ENCODE measurements around the gene LRRC28. TPM values are rescaled to one million over a fixed set of nuclear protein-coding genes. Genes with fewer than 3 reads are reported as not detected.

LRRC28 gene
- total RNA-seq, 1 donor from 2014 or later = 28.8 TPM

DNA sequence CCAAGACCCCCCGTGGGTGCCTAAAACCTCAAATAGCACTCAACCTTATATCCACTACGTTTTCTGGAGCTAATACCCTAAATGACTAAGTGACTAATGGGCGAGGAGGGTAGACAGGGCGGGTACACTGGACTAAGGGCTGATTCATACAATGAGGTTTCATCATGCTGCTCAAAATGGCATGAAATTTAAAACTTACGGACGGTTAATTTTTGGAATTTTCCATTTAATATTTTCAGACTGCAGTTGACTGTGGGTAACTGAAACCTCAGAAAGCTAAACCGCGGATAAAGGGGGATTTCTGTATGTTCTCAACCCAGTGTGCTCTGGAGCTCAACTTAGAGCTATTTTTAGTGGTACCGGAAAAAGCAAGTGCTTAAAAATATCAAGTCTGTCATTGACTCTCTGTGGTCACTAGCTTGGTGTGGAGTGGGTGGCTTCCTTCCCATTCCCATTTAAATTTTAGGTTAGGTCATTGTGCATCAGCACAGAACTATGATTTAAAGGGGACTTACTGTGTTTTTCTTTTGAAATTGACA is 72.9 kb downstream of the LRRC28 start:
- H3K27ac Mint-ChIP-seq (ENCODE audit: unreplicated experiment) = no peak overlapping the region
- TF ChIP-seq, protein P1, sequence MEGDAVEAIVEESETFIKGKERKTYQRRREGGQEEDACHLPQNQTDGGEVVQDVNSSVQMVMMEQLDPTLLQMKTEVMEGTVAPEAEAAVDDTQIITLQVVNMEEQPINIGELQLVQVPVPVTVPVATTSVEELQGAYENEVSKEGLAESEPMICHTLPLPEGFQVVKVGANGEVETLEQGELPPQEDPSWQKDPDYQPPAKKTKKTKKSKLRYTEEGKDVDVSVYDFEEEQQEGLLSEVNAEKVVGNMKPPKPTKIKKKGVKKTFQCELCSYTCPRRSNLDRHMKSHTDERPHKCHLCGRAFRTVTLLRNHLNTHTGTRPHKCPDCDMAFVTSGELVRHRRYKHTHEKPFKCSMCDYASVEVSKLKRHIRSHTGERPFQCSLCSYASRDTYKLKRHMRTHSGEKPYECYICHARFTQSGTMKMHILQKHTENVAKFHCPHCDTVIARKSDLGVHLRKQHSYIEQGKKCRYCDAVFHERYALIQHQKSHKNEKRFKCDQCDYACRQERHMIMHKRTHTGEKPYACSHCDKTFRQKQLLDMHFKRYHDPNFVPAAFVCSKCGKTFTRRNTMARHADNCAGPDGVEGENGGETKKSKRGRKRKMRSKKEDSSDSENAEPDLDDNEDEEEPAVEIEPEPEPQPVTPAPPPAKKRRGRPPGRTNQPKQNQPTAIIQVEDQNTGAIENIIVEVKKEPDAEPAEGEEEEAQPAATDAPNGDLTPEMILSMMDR (conservative IDR thresholded peaks at IDR 0.05) = no peak
- no peak for DNase-seq (ENCODE audit: low read depth, low spot score)
- H3K9me3 Mint-ChIP-seq = peaks cover 7% of the 10 kb centered on the region
- no peak overlapping the region for H3K4me3 Mint-ChIP-seq
- H3K27me3 Mint-ChIP-seq (ENCODE audit: low read depth) = no peaks in the 10 kb centered on the region
- peaks cover 12% of the 10 kb centered on the region for H3K4me1 Mint-ChIP-seq
- peaks cover 8% of the 10 kb centered on the region for H3K36me3 Mint-ChIP-seq (ENCODE audit: low read depth)

DNA sequence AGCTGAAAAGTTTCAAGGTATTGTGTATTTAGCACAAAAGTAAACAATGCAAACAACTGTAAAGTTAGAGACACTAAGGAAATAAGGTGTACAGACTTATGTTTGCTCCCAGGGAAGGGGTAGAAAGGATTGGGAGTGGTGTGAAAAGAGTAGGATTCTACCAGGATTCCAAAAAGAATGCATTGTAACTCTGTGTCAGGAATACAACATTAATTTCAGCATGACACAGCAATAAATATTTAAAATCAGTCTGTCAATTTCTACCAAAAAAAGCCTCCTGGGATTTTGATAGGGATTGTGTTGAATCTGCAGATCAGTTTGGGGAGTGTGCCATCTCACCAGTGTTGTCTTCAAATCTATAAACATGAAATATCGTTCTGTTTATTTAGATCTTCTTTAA is 73.4 kb downstream of the LRRC28 start:
- no peak for DNase-seq (ENCODE audit: low read depth, low spot score)
- Mint-ChIP-seq H3K4me1 (peaks cover 12% of the 10 kb centered on the region), H3K27ac (ENCODE audit: unreplicated experiment) (no peak overlapping the region), H3K4me3 (no peak overlapping the region), H3K36me3 (ENCODE audit: low read depth) (peaks cover 8% of the 10 kb centered on the region), H3K9me3 (peaks cover 7% of the 10 kb centered on the region), H3K27me3 (ENCODE audit: low read depth) (no peaks in the 10 kb centered on the region)
- TF ChIP-seq, protein P1 (conservative IDR thresholded peaks at IDR 0.05) = no peak

DNA sequence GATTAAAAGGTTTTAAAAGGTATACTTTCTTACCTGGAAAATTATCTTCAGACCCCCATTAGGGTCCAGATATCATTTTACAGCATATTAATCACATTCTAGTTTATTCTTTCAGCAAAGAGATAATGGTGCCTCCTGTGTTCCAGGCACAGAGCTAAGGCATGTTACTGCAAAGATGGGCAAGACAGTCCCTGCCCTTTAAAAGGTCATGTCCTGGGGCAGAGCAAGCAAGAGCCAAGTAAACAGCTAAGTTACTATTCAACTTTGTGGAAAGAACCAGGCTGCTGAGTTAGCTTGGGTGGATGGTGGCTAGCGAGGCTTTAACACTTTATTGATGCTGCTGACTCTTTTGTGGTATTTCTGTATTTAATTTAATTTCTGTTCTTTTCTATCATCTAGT is 75.0 kb downstream of the LRRC28 start:
- DNase-seq (ENCODE audit: low read depth, low spot score) = no peak
- H3K4me1 Mint-ChIP-seq = peaks cover 12% of the 10 kb centered on the region
- H3K9me3 Mint-ChIP-seq = peaks cover 7% of the 10 kb centered on the region
- H3K36me3 Mint-ChIP-seq (ENCODE audit: low read depth) = peaks cover 8% of the 10 kb centered on the region
- H3K4me3 Mint-ChIP-seq = no peak overlapping the region
- no peak overlapping the region for H3K27ac Mint-ChIP-seq (ENCODE audit: unreplicated experiment)
- TF ChIP-seq, protein P1 (conservative IDR thresholded peaks at IDR 0.05) = no peak
- no peaks in the 10 kb centered on the region for H3K27me3 Mint-ChIP-seq (ENCODE audit: low read depth)

DNA sequence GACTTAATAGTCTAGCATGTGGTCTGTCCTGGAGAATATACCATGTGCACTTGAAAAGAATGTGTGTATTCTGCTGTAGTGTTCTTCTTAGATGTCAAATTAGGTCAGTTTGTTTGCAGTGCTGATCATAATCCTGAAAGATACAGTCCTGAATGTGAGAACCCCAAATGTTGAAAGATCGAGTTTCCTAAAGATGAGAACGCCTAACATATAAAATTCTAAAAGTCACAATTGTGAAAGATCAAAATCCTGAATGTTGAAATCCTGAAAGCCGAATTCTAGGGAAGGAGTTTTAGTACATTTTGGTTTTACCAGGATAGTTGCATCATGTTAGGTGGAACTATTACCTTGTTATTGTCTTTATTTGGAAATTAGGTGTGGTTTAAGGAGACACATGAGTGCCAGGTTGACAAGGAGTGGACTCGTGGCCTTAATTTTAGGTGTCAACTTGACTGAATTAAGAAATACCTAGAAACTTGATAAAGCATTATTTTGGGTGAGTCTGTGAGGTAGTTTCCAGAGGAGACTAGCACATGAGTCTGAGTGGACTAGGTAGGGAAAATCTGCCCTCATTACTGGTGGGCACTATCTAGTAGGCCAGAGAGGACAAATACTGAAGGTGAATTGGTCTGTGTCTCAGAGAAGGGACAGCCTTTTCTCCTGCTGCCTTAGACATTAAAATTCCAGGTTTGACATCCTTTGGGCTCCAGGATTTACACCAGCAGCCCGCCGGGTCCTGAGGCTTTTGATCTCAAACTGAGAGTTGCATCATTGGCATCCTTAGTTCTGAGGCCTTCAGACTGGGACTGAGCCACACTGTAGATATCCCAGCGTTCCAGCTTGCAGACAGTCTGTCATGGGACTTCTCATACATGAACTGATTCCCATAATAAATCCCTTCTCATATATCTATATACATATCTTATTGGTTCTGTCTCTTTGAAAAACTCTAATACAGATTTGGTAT is 77.1 kb downstream of the LRRC28 start:
- Mint-ChIP-seq H3K4me1 (peaks cover 10% of the 10 kb centered on the region), H3K27ac (ENCODE audit: unreplicated experiment) (no peak overlapping the region), H3K4me3 (no peak overlapping the region), H3K9me3 (peaks cover 7% of the 10 kb centered on the region), H3K27me3 (ENCODE audit: low read depth) (no peaks in the 10 kb centered on the region), H3K36me3 (ENCODE audit: low read depth) (peaks cover 8% of the 10 kb centered on the region)
- TF ChIP-seq, protein P1 (conservative IDR thresholded peaks at IDR 0.05) = no peak
- no peak for DNase-seq (ENCODE audit: low read depth, low spot score)

DNA sequence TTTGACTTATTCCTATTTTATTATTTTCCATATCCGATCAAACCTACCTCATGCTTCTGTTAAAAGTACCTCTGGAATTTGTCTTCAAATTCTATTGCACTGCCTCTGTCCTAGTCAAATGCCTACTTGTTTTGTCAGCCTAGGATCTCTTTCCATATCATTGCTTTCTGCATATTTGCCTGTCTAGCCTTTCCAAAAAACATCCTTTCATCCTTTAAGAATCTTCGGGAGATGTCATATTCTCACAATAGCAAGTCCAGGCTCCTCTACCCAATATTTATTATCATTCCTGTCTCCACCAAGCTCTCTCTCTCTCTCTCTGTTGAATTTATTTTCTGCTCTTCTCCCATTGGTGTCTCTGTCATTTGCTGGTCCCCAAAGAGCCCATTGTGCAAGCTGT is 80.1 kb downstream of the LRRC28 start:
- Mint-ChIP-seq H3K4me3 (no peak overlapping the region), H3K27me3 (ENCODE audit: low read depth) (no peaks in the 10 kb centered on the region), H3K4me1 (peaks cover 7% of the 10 kb centered on the region), H3K27ac (ENCODE audit: unreplicated experiment) (no peak overlapping the region), H3K9me3 (no peaks in the 10 kb centered on the region), H3K36me3 (ENCODE audit: low read depth) (no peaks in the 10 kb centered on the region)
- TF ChIP-seq, protein P1 (conservative IDR thresholded peaks at IDR 0.05) = no peak
- no peak for DNase-seq (ENCODE audit: low read depth, low spot score)
